ENCODE measurements around the gene CRYBG2.

DNA sequence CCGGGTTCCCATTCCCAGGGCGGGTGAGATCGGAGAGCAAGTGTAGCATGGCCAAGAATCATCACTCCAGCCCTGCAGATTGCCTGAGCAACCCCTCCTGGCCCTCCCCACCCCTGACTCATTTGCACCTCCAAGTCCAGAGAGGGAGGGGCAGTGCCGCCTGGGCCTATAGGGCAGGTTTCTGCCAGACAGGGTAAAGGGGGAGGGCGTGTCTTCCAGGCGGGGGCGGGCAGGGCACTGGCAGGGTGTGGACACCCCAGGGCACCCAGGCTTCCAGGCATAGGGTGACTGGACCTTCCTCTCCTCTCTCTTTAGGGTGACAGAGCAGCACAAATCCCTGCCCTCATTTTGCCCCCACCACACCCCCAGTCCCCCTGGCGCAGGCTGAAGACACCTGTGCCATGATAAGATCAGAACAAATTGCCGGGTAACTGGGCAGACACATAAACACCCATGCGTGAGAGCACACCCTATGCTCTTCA lies 3.2 kb upstream of the CRYBG2 start:
- TF ChIP-seq, protein P1, sequence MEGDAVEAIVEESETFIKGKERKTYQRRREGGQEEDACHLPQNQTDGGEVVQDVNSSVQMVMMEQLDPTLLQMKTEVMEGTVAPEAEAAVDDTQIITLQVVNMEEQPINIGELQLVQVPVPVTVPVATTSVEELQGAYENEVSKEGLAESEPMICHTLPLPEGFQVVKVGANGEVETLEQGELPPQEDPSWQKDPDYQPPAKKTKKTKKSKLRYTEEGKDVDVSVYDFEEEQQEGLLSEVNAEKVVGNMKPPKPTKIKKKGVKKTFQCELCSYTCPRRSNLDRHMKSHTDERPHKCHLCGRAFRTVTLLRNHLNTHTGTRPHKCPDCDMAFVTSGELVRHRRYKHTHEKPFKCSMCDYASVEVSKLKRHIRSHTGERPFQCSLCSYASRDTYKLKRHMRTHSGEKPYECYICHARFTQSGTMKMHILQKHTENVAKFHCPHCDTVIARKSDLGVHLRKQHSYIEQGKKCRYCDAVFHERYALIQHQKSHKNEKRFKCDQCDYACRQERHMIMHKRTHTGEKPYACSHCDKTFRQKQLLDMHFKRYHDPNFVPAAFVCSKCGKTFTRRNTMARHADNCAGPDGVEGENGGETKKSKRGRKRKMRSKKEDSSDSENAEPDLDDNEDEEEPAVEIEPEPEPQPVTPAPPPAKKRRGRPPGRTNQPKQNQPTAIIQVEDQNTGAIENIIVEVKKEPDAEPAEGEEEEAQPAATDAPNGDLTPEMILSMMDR (conservative IDR thresholded peaks at IDR 0.05), result no peak
- TF ChIP-seq ZFX (IDR thresholded peaks at IDR 0.05), result no peak

Data from C4-2B (cell line).